Caco-2 (cell line): Measurements from ENCODE around the gene EEF1E1. TPM values are rescaled to one million over a fixed set of nuclear protein-coding genes. Genes with fewer than 3 reads are reported as not detected.

ENCODE experiments used
- BruUV-seq: library from RNA; stranded (reverse); fragments of 400-500 nt; replicated peaks from 2 replicates; lab custom pipeline; 2021; lab: Mats Ljungman, UMichigan
- CTCF ChIA-PET: fragments of 300-600 bp; sonication (Branson Sonifier 250); formaldehyde crosslinking; loops from one replicate; lab custom pipeline; 2022; ENCODE audit warnings: antibody characterized with exemption; lab: Charles Lee
- POLR2A ChIA-PET: fragments of 300-600 bp; sonication (Branson Sonifier 250); formaldehyde crosslinking; loops from one replicate; lab custom pipeline; 2022; ENCODE audit warnings: antibody characterized with exemption; lab: Charles Lee
- DNase-seq, 2 experiments: peaks; one replicate each; pipeline versions ENCODE4 v3.0.0 to v3.0.0-alpha.2; 2020 to 2022
- H3K27me3 ChIP-seq: replicated peaks from 2 replicates; pipeline ENCODE4 v1.6.0; 2011; ENCODE audit warnings: low read length; ENCODE audit not compliant: control insufficient read depth, insufficient read depth
- H3K36me3 ChIP-seq: 2 replicates; pipeline ENCODE4 v1.5.1; 2011; ENCODE audit warnings: low read length; ENCODE audit not compliant: control insufficient read depth, insufficient read depth
- H3K4me1 ChIP-seq: fragments of 250-450 bp; sonication (Bioruptor Pico); 2 replicates; pipeline ENCODE4 v1.5.1; 2020; ENCODE audit warnings: mild to moderate bottlenecking
- H3K4me3 ChIP-seq: 2 replicates; pipeline ENCODE4 v1.5.1; 2011; ENCODE audit warnings: low read depth, mild to moderate bottlenecking, control low read depth, low read length
- H3K9me3 ChIP-seq: fragments of 250-450 bp; sonication (Bioruptor Pico); 2 replicates; pipeline ENCODE4 v1.5.1; 2020; ENCODE audit warnings: mild to moderate bottlenecking, moderate library complexity
- H3K27ac Mint-ChIP-seq: one replicate; pipeline ENCODE4 v1.8.0; 2022; ENCODE audit warnings: mixed read lengths; ENCODE audit not compliant: unreplicated experiment
- H3K27me3 Mint-ChIP-seq: one replicate; pipeline ENCODE4 v1.8.0; 2022; ENCODE audit warnings: mixed read lengths; ENCODE audit not compliant: insufficient read depth, unreplicated experiment
- H3K36me3 Mint-ChIP-seq: one replicate; pipeline ENCODE4 v1.8.0; 2022; ENCODE audit warnings: mild to moderate bottlenecking, mixed read lengths; ENCODE audit not compliant: insufficient read depth, unreplicated experiment
- H3K4me1 Mint-ChIP-seq: one replicate; pipeline ENCODE4 v1.8.0; 2022; ENCODE audit warnings: low read depth, mixed read lengths; ENCODE audit not compliant: unreplicated experiment
- H3K4me3 Mint-ChIP-seq: one replicate; pipeline ENCODE4 v1.8.0; 2022; ENCODE audit warnings: mild to moderate bottlenecking, moderate library complexity, mixed read lengths; ENCODE audit not compliant: unreplicated experiment
- H3K9me3 Mint-ChIP-seq: one replicate; pipeline ENCODE4 v1.8.0; 2022; ENCODE audit warnings: mixed read lengths; ENCODE audit not compliant: unreplicated experiment
- CTCF ChIP-seq, 2 experiments: fragments of 200-600 bp in 1 of 2; IDR thresholded peaks; 1 replicate in 1 of 2; 2 replicates in 1 of 2; pipeline versions ENCODE4 v1.5.1 to v1.8.0; 2011 to 2022; ENCODE audit warnings: antibody characterized with exemption in 1 of 2, control low read depth in 1 of 2, inconsistent platforms in 1 of 2, low read depth in 1 of 2, low read length in 1 of 2, mild to moderate bottlenecking in 1 of 2, moderate library complexity in 1 of 2; ENCODE audit not compliant: insufficient read depth in 1 of 2, severe bottlenecking in 1 of 2, unreplicated experiment in 1 of 2
- intact Hi-C: fragments of 100-400 bp; cut with micrococcal nuclease; formaldehyde crosslinking; loops from one replicate; pipeline ENCODE4 v1.10.0; 2022; ENCODE audit not compliant: unreplicated experiment
- total RNA-seq: library from RNA; stranded (reverse); gene quantifications from 2 replicates; pipeline ENCODE4 v1.2.3, GENCODE V29; 2022

Gene EEF1E1
- total RNA-seq, 1 experiment from 2014 or later = 60.3 TPM

DNA sequence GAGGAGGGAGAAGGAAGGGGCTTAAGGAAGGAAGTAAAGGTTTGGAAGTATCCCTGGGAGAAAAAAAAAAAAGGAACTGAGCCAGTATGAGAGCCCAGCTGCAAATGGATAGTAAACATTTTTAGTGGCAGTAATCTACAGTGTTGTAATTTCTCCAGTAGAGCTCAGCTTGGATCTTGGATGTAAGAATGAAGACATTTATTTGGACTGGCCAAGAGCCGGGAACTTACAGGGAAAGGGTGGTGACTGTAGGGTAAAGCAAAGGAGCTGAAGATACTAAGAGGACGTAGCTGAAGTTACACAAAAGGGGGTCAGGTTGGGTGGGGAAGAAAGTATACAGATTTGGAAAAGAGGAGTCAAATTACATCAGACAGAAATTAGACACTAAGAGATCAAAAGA lies 13.5 kb downstream of the EEF1E1 start:
- Histone ChIP-seq H3K9me3 (peaks cover 3% of the 10 kb centered on the region; the same call in 1 of the 2 replicates), H3K36me3 (0 out of 2 replicates have a peak, but pooled peaks cover 2% of the 10 kb centered on the region), H3K4me3 (no peak overlapping the region), H3K4me1 (peaks cover 21% of the 10 kb centered on the region), H3K27me3 (no peaks in the 10 kb centered on the region)
- H3K36me3 Mint-ChIP-seq = peaks cover 76% of the 10 kb centered on the region
- no peak for TF ChIP-seq CTCF (IDR thresholded peaks at IDR 0.05; ENCODE audit: insufficient read depth in 1 of 2, low read depth in 1 of 2, low read length in 1 of 2, severe bottlenecking in 1 of 2, unreplicated experiment in 1 of 2)
- no peaks in the 10 kb centered on the region for H3K27me3 Mint-ChIP-seq
- H3K9me3 Mint-ChIP-seq = peaks cover 22% of the 10 kb centered on the region
- H3K4me3 Mint-ChIP-seq = no peak overlapping the region
- no peak overlapping the region for H3K27ac Mint-ChIP-seq
- no TSS peak for BruUV-seq
- POLR2A ChIA-PET = no interaction called here
- CTCF ChIA-PET = interaction anchor here (0.6 kb wide), 1 partner anchor 13 kb away, joined by 3 read pairs; no protein-coding TSS in a partner anchor
- intact Hi-C loops = no loop called here
- peaks cover 7% of the 10 kb centered on the region for H3K4me1 Mint-ChIP-seq
- no peak for DNase-seq

DNA sequence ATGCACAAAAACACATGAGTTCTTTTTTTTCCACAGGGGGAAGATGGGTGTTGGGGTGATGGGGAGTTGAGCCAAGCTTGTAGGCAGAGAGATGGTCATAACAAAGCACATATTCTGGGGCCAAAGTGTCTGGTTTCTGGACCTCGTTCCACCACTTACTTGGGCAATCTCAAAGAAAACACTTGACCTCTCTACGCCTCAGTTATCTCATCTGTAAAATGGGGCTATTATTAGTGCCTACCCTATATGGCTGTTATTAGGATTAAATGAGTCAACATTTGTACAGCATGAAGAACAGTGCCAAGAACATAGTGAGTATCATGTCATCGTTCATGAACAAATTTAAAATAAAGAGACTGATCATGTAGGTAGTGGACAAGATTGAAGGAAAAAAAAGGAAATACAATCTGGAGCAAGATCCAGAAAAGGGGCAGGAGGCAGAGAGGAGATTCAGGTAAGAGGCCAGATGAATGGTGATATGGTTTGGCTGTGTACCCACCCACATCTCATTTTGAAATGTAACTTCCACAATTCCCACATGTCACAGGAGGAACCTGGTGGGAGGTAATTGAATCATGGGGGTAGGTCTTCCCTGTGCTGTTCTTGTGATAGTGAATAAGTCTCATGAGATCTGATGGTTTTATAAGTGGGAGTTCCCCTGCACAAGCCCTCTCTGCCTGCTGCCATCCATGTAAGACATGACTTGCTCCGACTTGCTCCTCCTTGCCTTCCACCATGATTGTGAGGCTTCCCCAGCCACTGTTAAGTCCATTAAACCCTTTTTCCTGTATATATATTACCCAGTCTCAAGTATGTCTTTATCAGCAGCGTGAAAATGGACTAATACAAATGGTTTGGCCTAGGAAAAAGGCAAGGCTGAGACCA lies 14.2 kb downstream of the EEF1E1 start:
- DNase-seq = no peak
- Mint-ChIP-seq H3K4me3 (no peak overlapping the region), H3K36me3 (peaks cover 69% of the 10 kb centered on the region), H3K27me3 (no peaks in the 10 kb centered on the region), H3K9me3 (peaks cover 22% of the 10 kb centered on the region), H3K4me1 (peaks cover 14% of the 10 kb centered on the region), H3K27ac (no peak overlapping the region)
- Histone ChIP-seq H3K9me3 (peaks cover 3% of the 10 kb centered on the region; the same call in 1 of the 2 replicates), H3K4me3 (no peak overlapping the region), H3K4me1 (peaks cover 29% of the 10 kb centered on the region), H3K36me3 (0 out of 2 replicates have a peak, but pooled peaks cover 2% of the 10 kb centered on the region), H3K27me3 (no peaks in the 10 kb centered on the region)
- BruUV-seq = no TSS peak
- no peak for TF ChIP-seq CTCF (IDR thresholded peaks at IDR 0.05; ENCODE audit: insufficient read depth in 1 of 2, low read depth in 1 of 2, low read length in 1 of 2, severe bottlenecking in 1 of 2, unreplicated experiment in 1 of 2)
- CTCF ChIA-PET = no interaction called here
- intact Hi-C loops = no loop called here
- POLR2A ChIA-PET = no interaction called here

GRCh38 chr6:8086755-8087306 lies 15.5 kb downstream of the EEF1E1 start:
- H3K27me3 ChIP-seq = no peaks in the 10 kb centered on the region
- POLR2A ChIA-PET = no interaction called here
- no peak for TF ChIP-seq CTCF (IDR thresholded peaks at IDR 0.05; ENCODE audit: insufficient read depth in 1 of 2, low read depth in 1 of 2, low read length in 1 of 2, severe bottlenecking in 1 of 2, unreplicated experiment in 1 of 2)
- Mint-ChIP-seq H3K4me3 (peak overlapping the region; percentile 10), H3K9me3 (peaks cover 22% of the 10 kb centered on the region), H3K36me3 (peaks cover 58% of the 10 kb centered on the region), H3K27me3 (no peaks in the 10 kb centered on the region), H3K4me1 (peaks cover 23% of the 10 kb centered on the region), H3K27ac (no peak overlapping the region)
- CTCF ChIA-PET = no interaction called here
- H3K9me3 ChIP-seq = peaks cover 3% of the 10 kb centered on the region; the same call in 1 of the 2 replicates
- DNase-seq = no peak
- no peak overlapping the region for H3K4me3 ChIP-seq
- intact Hi-C loops = no loop called here
- 0 out of 2 replicates have a peak, but pooled peaks cover 2% of the 10 kb centered on the region for H3K36me3 ChIP-seq
- H3K4me1 ChIP-seq = peaks cover 40% of the 10 kb centered on the region
- BruUV-seq = no TSS peak
